ENCODE data around the gene EPHB1. TPM values are rescaled to one million over a fixed set of nuclear protein-coding genes. Genes with fewer than 3 reads are reported as not detected.
"Not testable (repeated sequence)": the region's sequence is repeated elsewhere in the genome, so short reads cannot be mapped to it uniquely, and the experiment has no call there.

Gene EPHB1
- total RNA-seq, 2 experiments from 2014 or later, result 0.39 to 0.91 TPM

DNA sequence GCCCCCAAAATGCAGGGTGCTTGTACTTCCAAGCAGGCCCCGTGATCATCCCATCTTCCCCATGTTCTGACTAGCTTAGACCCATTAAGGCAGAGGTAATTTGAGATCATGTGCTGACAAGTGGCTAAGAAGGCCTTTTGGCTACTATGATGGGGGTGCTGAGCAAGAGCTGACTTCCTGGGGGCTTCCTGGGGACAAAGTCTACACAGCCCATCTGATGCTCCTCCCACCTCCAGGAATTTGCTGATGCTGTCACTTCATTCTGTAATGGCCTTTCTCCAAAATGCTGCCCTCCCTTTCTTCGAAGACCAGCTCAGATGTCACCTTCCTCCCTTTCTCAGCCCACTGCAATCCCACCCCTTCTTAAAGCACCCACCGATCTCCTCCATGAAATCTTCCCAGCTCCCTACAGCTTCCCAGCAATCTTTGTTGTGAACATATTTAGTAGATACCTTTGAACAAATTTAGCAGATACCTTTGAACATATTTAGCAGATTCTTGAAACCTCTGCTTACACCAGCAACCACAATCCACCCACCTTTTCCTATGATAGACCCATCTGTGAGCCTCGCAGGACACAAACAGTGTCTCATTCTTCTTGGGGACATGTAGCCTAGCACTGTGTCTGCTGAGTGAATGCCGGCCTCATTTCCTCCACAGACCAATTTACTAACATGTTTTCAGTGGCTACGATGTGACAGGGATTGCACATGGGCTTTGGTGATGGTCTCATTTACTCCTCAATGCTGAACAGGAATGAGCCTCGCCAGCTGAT, 223.3 kb downstream of the EPHB1 start:
- no peak overlapping the region for H3K4me3 Mint-ChIP-seq
- POLR2A ChIA-PET, result no interaction called here

GRCh38 chr3:135020181-135020580, 225.1 kb downstream of the EPHB1 start:
- POLR2A ChIA-PET, result no interaction called here
- ATAC-seq (ENCODE audit: low read depth) (no peak), DNase-seq (no peak)
- Mint-ChIP-seq H3K27me3 (peaks cover 5% of the 10 kb centered on the region), H3K36me3 (no peaks in the 10 kb centered on the region), H3K4me3 (no peak overlapping the region), H3K9me3 (peaks cover 1% of the 10 kb centered on the region), H3K27ac (no peak overlapping the region), H3K4me1 (no peaks in the 10 kb centered on the region)

More for the DNA sequence above, 223.3 kb downstream of the EPHB1 start:
- Mint-ChIP-seq H3K9me3 (no peaks in the 10 kb centered on the region), H3K27ac (no peak overlapping the region), H3K4me1 (no peaks in the 10 kb centered on the region), H3K27me3 (peaks cover 8% of the 10 kb centered on the region), H3K36me3 (no peaks in the 10 kb centered on the region)
- DNase-seq (no peak), ATAC-seq (ENCODE audit: low read depth) (no peak)

DNA sequence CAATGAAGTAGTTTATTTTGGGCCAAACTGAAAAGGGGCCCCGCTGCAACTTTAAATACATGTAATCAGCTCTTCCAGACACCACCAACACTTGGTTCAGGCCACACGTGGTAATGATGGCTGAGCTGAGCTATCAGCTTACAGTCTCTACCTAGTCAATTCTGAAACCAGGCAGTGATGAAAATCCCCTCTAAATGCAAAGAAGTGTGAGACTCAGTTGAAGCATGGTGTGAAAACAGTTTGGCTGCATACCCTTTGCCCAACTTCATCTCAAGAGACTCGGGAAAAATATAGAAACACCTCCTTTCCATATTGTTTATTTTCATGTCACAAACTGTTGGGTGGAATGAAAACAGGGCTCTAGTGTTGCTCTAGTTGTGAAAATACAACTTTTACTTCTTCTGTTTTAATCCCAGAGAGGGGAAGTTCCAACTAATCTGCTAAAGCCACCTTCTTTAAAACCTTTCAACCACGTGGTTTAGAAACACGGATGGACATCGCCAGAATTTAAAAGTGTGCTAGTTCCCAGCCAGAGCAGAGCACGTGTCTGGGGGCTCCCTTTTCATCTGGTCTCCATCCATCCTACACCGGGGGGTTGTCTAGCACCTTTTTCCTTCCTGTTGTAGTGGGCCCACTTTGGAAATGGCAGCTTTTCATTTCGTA, 229.1 kb downstream of the EPHB1 start:
- DNase-seq, result no peak
- Mint-ChIP-seq H3K4me1 (no peaks in the 10 kb centered on the region), H3K27ac (no peak overlapping the region), H3K27me3 (peaks cover 5% of the 10 kb centered on the region), H3K9me3 (peaks cover 1% of the 10 kb centered on the region), H3K4me3 (no peak overlapping the region), H3K36me3 (no peaks in the 10 kb centered on the region)
- ATAC-seq (ENCODE audit: low read depth), result no peak
- POLR2A ChIA-PET, result no interaction called here

DNA sequence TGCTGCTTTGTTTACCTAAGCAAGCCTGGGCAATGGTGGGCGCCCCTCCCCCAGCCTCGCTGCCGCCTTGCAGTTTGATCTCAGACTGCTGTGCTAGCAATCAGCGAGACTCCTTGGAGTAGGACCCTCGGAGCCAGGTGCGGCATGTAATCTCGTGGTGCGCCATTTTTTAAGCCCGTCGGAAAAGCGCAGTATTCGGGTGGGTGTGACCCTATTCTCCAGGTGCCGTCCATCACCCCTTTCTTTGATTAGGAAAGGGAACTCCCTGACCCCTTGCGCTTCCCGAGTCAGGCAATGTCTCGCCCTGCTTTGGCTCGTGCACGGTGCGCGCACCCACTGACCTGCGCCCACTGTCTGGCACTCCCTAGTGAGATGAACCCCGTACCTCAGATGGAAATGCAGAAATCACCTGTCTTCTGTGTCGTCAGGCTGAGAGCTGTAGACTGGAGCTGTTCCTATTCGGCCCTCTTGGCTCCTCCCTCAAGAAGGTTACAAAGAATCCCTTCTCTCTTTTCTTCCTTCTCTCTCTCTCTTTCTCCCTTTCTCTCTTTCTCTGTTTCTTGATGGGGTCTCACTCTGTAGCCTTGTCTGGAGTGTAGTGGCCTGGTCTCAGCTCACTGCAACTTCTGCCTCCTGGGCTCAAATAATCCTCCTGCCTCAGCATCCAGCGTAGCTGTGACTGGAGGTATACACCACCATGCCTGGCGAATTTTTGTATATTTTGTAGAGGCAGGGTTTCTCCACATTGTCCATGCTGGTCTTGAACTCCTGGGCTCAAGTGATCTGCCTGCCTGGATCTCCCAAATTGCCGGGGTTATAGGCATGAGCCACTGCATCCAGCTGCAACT, 235.9 kb downstream of the EPHB1 start:
- H3K4me3 Mint-ChIP-seq; DNase-seq; H3K9me3 Mint-ChIP-seq; H3K36me3 Mint-ChIP-seq; ATAC-seq (ENCODE audit: low read depth); H3K27ac Mint-ChIP-seq; H3K4me1 Mint-ChIP-seq; POLR2A ChIA-PET: not testable (repeated sequence)
- H3K27me3 Mint-ChIP-seq, result peaks cover 18% of the 10 kb centered on the region

DNA sequence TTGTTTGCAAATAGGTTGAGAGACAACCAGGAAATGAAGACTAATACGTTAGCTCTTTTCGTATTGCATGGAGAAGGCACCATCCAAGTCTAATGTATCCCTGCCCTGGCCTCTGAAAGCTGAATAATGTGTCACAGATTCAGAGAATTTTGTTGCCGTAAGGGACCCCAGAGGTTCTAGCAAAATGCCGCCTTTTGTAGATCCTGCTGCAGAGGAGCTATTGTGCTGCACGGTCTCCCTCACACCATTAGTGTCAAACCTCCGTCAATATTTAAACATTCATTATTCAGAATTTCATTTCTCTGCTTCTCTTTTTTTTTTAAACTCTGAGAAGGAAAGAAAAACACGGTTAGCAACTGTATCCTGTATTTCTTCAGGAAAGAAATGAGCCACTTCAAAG, 238.7 kb downstream of the EPHB1 start:
- Mint-ChIP-seq H3K27me3 (peaks cover 18% of the 10 kb centered on the region), H3K4me3 (no peak overlapping the region), H3K36me3 (no peaks in the 10 kb centered on the region), H3K4me1 (no peaks in the 10 kb centered on the region), H3K27ac (no peak overlapping the region), H3K9me3 (no peaks in the 10 kb centered on the region)
- no peak for ATAC-seq (ENCODE audit: low read depth)
- DNase-seq, result no peak
- POLR2A ChIA-PET, result no interaction called here

DNA sequence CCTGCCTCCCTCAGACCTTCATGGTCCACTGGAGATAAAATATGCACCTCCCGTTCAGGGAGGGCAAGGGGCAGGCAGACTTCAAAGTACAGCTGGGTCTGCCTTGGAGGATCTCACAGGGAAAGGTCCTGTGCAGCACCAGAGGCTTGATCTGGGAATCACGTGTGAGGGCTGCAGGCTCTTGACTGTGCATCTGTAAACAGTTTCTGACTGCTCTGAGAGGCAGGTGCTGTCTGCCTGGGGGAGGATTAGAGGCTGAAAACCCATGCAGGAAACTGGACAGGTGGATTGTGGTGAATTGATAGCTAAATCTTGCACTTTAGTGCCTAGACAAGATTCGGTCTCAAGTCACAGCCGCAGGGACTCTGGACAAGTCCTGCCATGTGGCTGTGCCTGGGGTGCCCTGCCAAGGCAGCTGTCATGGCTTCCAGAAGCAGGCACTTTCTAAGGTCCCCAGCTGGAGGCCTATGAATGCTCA, 239.3 kb downstream of the EPHB1 start:
- Mint-ChIP-seq H3K4me1 (no peaks in the 10 kb centered on the region), H3K27me3 (peaks cover 18% of the 10 kb centered on the region), H3K9me3 (no peaks in the 10 kb centered on the region), H3K4me3 (no peak overlapping the region), H3K27ac (no peak overlapping the region), H3K36me3 (no peaks in the 10 kb centered on the region)
- DNase-seq, result no peak
- ATAC-seq (ENCODE audit: low read depth), result no peak
- POLR2A ChIA-PET, result no interaction called here

DNA sequence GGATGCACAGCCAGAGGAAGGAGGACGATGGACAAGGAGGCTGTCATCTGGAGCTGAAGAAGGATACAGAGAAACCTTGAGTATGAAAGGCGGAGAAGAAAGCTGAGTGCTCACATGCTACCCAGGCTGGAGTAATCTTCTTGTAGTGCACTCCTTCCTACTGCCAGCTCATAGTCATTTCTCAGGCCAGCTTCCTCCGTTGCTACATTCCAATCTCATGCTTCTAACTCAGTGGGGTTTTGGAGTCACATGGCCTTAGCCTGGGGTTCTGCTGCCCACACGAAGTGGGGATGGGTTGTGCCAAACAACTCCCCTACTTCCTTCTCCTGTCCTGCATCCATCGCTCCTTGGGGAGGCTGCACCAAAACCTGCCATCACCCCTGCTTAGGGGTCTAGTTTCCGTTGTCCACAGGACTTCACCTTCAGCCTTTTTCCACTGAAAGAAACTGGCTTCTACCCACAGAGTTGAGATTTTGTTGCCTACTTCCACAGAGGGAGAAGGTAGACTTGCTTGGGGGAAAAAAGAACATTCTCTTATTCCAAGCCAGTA, 239.9 kb downstream of the EPHB1 start:
- no peaks in the 10 kb centered on the region for H3K36me3 Mint-ChIP-seq
- H3K27me3 Mint-ChIP-seq, result peaks cover 18% of the 10 kb centered on the region
- H3K4me3 Mint-ChIP-seq, result no peak overlapping the region
- no peaks in the 10 kb centered on the region for H3K4me1 Mint-ChIP-seq
- H3K27ac Mint-ChIP-seq, result no peak overlapping the region
- DNase-seq (no peak), ATAC-seq (ENCODE audit: low read depth) (no peak)
- H3K9me3 Mint-ChIP-seq, result no peaks in the 10 kb centered on the region
- POLR2A ChIA-PET, result no interaction called here

- Mint-ChIP-seq H3K27me3 (no peaks in the 10 kb centered on the region), H3K9me3 (no peaks in the 10 kb centered on the region), H3K4me3 (no peak overlapping the region), H3K27ac (no peak overlapping the region), H3K36me3 (no peaks in the 10 kb centered on the region), H3K4me1 (no peaks in the 10 kb centered on the region)
- no peak for ATAC-seq (ENCODE audit: low read depth)
- no peak for DNase-seq
- POLR2A ChIA-PET, result no interaction called here
Observed at GRCh38 chr3:135038186-135038585, 243.1 kb downstream of the EPHB1 start.

GRCh38 chr3:135039536-135039935, 244.5 kb downstream of the EPHB1 start:
- H3K4me3 Mint-ChIP-seq; H3K4me1 Mint-ChIP-seq; H3K27me3 Mint-ChIP-seq; H3K27ac Mint-ChIP-seq; POLR2A ChIA-PET; H3K9me3 Mint-ChIP-seq; ATAC-seq (ENCODE audit: low read depth); H3K36me3 Mint-ChIP-seq; DNase-seq: not testable (repeated sequence)

DNA sequence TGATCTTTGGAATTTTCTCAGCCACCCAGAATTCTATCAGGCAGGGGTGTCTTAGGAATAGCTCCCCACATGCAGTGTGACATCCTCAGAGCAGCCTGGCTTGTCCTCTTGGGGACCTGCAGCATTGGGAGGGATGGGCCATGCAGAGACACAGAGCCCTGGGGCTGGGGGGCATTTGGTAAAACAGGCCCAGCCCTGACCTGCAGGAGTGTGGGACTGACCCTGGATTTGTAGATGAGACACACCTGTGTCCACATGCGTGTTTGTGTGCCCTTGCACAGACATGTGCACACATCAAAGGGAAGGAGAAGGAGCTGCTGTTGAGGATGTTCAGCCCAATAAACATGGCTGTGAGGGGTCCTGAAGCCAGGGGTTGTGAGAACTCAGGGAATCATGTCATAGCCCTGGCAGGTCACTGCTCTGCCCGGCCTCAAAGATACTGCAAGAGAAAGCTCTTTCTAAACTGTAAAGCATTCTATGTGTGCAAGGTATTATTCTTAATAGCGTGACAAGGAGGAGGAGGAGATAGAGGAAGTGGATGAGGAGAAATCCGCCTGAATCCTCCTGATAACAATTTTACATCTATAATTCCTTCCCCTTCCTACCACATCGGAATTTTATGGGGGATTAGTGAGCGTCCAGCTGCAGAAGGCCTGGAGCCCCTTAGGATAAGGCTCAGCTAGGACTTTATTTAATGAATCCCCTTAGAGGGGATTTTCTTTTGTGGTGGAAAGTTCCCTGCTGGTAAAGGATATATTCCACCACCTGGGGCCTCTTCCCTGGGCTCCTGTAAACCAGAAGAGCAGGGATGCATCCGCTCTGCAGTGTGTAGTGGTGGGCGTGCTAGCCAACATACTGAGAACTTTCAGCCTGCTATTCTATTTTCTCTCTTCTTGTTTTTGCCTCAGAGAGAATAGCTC, 245.5 kb downstream of the EPHB1 start:
- POLR2A ChIA-PET, result no interaction called here
- ATAC-seq (ENCODE audit: low read depth) (no peak), DNase-seq (no peak)
- H3K9me3 Mint-ChIP-seq, result no peaks in the 10 kb centered on the region
- H3K36me3 Mint-ChIP-seq, result no peaks in the 10 kb centered on the region
- H3K27ac Mint-ChIP-seq, result no peak overlapping the region
- H3K27me3 Mint-ChIP-seq, result no peaks in the 10 kb centered on the region
- no peaks in the 10 kb centered on the region for H3K4me1 Mint-ChIP-seq
- H3K4me3 Mint-ChIP-seq, result no peak overlapping the region

GRCh38 chr3:135041601-135042000, 246.5 kb downstream of the EPHB1 start:
- H3K27me3 Mint-ChIP-seq, result no peaks in the 10 kb centered on the region
- POLR2A ChIA-PET, result no interaction called here
- H3K9me3 Mint-ChIP-seq, result no peaks in the 10 kb centered on the region
- H3K4me3 Mint-ChIP-seq, result no peak overlapping the region
- ATAC-seq (ENCODE audit: low read depth) (no peak), DNase-seq (no peak)
- H3K36me3 Mint-ChIP-seq, result no peaks in the 10 kb centered on the region
- no peak overlapping the region for H3K27ac Mint-ChIP-seq
- H3K4me1 Mint-ChIP-seq, result no peaks in the 10 kb centered on the region

DNA sequence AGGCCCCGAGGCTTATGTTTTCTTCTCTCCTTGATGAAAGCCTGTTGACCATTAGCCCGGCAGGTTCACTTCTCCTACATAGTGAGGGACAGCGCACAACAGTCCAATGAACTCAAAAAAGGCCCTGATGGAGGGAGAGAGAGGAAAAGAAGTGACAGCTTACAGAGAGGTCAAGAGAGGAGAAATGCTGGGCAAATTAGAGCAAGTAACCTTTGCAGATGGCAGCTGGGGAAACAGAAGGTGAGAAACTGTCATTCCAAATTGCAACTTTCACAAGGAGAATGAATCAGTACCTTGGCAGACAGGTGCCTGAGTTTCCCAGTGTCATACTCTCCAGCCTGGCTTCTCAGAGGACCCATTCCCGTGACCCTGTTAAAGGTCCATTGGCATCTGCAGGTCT, 252.0 kb downstream of the EPHB1 start:
- Mint-ChIP-seq H3K9me3 (no peaks in the 10 kb centered on the region), H3K27me3 (peaks cover 2% of the 10 kb centered on the region), H3K4me3 (no peak overlapping the region), H3K36me3 (no peaks in the 10 kb centered on the region), H3K4me1 (no peaks in the 10 kb centered on the region), H3K27ac (no peak overlapping the region)
- POLR2A ChIA-PET, result no interaction called here
- ATAC-seq (ENCODE audit: low read depth), result no peak
- no peak for DNase-seq

DNA sequence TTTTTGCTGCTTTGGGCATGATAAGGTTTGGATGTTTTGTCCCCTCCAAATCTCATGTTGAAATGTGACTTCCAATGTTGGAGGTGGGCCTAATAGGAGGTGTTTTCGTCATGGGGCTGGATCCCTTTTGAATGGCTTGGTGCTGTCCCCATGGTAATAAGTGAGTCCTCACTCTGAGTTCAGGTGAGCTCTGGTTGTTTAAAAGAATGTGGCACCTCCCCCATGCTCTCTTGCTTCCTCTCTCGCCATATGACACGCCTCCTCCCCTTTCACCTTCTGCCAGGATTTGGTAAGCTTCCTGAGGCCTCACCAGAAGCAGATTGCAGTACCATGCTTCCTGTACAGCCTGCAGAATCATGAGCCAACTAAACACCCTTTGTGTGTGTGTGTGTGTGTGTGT, 255.5 kb downstream of the EPHB1 start:
- POLR2A ChIA-PET, result no interaction called here
- Mint-ChIP-seq H3K27ac (no peak overlapping the region), H3K4me3 (no peak overlapping the region)

More for the DNA sequence above, 255.5 kb downstream of the EPHB1 start:
- no peak for DNase-seq
- ATAC-seq (ENCODE audit: low read depth), result no peak
- Mint-ChIP-seq H3K9me3 (no peaks in the 10 kb centered on the region), H3K36me3 (no peaks in the 10 kb centered on the region), H3K4me1 (no peaks in the 10 kb centered on the region), H3K27me3 (peaks cover 2% of the 10 kb centered on the region)
